Testis (tissue), 2 donors: Measurements from ENCODE around the gene GALNT9.

Experiments used
- POLR2A ChIP-seq: fragments of 450-650 bp; IDR thresholded peaks from one replicate; pipeline ENCODE4 v1.6.1; 2017; ENCODE audit warnings: antibody characterized with exemption, mild to moderate bottlenecking, moderate library complexity
- TF ChIP-seq, protein P1 (sequence below), 3 experiments: fragments of 450-650 bp in 2 of 3; fragments of 200-600 bp in 1 of 3; sonication (generic) in 1 of 3; IDR thresholded peaks; one replicate each; pipeline ENCODE4 v1.5.1; 2016 to 2019; ENCODE audit warnings: antibody characterized with exemption in 3 of 3, mild to moderate bottlenecking in 2 of 3, moderate library complexity in 1 of 3

GRCh38 chr12:132257955-132258490, 71.4 kb downstream of the GALNT9 start:
- TF ChIP-seq, protein P1, sequence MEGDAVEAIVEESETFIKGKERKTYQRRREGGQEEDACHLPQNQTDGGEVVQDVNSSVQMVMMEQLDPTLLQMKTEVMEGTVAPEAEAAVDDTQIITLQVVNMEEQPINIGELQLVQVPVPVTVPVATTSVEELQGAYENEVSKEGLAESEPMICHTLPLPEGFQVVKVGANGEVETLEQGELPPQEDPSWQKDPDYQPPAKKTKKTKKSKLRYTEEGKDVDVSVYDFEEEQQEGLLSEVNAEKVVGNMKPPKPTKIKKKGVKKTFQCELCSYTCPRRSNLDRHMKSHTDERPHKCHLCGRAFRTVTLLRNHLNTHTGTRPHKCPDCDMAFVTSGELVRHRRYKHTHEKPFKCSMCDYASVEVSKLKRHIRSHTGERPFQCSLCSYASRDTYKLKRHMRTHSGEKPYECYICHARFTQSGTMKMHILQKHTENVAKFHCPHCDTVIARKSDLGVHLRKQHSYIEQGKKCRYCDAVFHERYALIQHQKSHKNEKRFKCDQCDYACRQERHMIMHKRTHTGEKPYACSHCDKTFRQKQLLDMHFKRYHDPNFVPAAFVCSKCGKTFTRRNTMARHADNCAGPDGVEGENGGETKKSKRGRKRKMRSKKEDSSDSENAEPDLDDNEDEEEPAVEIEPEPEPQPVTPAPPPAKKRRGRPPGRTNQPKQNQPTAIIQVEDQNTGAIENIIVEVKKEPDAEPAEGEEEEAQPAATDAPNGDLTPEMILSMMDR (IDR thresholded peaks at IDR 0.05) = no peak
- no peak for TF ChIP-seq POLR2A
